HG02763 (cell line): ENCODE measurements around the gene DUSP8.

Experiments
- ATAC-seq: cut with Tn5 transposase; IDR thresholded peaks from one replicate; pipeline ENCODE4 v1.9.1; 2021; ENCODE audit warnings: mild to moderate bottlenecking, moderate library complexity; ENCODE audit not compliant: unreplicated experiment

DUSP8 gene

GRCh38 chr11:1567052-1567720, 4.9 kb downstream of the DUSP8 start:
- no peak for ATAC-seq

GRCh38 chr11:1566381-1567051, 5.6 kb downstream of the DUSP8 start:
- no peak for ATAC-seq

DNA sequence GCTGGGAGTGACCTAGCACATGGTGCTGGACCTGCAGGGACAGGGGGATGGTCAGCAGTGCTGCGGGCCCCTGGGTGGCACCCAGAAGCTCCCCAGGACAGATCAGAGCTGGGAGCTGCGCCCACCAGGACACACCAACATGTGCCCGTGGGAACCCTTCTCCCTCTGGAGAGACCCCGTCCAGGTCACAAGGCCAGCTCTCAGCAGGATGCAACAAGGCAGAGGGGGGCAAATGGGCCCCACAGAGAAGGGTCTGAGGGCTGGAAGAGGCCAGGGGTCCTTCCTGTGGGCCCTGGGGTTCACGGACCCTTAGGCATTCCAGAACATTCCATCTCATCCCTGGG, 6.2 kb downstream of the DUSP8 start:
- no peak for ATAC-seq

- ATAC-seq = no peak
Observed at GRCh38 chr11:1565173-1565903, 6.7 kb downstream of the DUSP8 start.

DNA sequence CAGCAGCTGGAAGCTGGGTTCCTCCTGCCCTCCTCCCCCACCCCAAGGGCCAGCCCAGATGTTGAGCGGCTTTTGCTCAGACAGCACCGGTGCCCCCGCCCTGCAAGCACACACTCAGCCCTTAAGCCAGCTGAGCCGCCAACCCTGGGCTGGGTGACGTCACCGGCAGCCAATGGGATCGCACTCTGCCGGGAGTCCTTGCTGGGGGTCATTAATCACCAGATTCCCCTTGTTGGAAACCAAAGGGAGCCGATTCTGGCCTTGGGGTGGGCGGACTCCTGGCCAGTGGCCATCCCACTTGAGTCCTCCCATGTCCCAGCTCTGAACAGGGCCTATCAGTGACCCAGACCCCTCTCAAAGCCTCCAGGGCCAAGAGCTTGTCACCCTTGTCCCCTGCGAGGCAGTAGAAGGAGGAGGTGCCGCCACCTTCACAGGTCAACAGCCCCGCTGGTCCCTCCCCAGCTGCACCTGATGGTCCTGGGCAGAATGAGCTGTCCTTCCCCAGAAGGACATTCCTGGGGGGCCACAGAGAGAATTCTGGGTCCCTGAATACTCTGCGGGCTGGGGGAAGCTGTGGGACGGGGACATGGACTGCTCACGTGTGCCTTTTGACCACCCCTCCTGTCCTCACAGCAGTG, 7.4 kb downstream of the DUSP8 start:
- ATAC-seq = no peak

DNA sequence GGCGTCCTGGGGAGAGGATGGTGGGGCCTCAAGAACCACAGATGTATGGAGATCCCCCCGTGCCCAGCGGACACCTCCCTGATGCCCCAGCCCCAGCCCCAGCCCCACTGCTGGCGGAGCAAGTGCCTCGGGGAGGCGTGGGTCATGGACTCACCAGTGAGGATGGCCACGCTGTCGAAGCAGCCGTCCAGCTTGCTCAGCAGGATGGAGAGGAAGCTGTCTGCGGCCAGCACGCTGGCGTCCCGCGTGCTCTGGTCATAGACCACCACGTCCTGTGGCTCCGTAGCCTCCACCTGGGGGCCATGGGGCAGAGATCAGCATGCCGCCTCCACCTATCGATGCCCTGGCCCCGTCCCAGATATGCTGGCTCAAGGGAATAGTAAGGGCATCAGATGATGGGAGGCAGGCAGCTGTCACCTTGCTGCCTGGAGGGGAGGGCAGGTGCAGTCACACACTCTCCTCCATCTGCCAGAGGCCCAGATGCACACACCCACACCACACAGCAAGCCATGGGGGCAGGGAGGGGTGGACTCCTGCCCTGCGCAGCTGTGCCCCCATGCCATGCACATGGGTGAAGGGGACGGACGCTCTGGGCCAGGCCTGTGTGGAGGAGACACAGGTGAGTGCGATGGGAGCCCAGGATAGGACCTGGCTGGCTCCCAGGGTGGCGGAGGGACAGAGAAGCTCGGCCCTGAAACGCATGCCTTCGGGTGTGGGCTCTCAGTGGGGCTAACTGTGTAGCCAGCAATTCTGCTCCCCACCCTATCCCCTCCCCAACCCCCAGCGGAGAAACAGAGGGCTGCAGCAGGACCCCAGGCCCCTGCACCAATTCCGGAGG, 8.2 kb downstream of the DUSP8 start:
- no peak for ATAC-seq

DNA sequence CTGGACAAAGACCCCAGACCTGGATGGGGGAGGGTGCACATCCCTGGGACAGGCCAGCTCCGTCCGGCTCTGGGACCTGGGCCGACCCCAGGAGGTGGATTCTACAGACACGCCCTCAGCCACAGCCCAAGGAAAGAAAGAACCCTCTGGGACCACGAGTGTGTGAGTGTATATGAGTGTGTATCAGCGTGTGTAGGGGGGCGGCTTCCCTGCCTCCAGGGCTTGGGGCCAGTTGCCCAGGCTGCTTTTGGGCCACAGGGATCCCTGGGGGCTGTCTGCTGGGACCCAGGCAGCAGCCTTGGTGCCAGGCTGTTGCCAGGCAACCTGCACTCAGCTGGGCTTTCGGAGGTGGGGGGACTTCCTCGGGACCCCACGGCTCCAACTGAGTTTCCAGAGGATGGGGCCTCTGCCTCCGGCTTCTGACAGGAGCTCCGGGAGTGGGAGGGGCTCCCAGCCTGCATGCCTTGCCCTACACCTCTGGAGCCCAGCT, 8.9 kb downstream of the DUSP8 start:
- no peak for ATAC-seq

DNA sequence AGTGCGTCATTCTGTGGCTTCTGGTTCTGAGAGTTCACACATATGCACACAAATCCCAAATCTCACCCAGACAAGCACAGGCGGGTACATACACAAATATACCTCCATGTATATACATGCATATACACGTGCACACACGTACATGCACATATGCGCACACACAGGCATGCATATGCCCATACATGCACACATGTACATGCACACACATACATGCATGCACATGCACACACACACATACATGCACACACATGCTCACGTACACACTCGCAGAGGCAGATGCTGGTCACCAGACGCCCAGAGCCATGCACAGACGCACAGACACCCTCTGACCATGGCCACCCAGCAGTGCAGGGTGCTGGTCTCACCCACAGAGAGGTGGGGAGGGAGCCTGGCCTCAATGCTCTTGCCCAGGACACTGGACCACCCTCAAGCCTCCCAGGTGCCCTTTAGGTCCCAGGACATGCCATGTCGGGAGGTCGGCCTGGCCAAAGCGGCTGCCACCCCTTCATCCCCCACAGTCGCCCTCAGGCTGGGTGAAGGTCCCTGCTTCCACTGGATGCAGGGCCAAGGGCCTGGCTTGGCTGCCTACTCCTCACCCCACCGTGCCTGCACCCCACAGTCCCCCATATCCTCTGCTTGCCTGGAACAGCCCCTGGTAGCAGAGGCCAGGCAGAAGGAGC, 9.5 kb downstream of the DUSP8 start:
- ATAC-seq = no peak

GRCh38 chr11:1561955-1562354, 10.1 kb downstream of the DUSP8 start:
- no peak for ATAC-seq

DNA sequence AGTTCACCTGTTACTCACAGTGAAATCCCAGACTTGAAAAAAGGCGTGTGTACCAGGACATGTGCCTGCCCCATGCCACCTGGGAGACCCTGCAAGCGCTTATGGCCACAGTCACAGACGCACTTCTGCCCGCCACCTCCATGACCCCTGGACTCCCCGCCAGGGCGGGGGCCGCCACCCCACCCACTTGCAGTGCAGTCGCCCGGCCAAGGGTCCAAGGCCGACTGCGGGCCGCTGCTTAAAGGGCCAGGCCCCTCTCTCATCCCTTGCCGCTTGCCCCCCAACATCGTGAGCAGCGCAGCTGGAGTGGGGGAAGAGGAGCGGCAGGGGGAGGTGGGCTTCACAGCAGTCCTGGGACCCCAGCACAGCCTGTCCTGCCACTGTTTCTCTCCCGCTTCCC, 10.8 kb downstream of the DUSP8 start:
- no peak for ATAC-seq

DNA sequence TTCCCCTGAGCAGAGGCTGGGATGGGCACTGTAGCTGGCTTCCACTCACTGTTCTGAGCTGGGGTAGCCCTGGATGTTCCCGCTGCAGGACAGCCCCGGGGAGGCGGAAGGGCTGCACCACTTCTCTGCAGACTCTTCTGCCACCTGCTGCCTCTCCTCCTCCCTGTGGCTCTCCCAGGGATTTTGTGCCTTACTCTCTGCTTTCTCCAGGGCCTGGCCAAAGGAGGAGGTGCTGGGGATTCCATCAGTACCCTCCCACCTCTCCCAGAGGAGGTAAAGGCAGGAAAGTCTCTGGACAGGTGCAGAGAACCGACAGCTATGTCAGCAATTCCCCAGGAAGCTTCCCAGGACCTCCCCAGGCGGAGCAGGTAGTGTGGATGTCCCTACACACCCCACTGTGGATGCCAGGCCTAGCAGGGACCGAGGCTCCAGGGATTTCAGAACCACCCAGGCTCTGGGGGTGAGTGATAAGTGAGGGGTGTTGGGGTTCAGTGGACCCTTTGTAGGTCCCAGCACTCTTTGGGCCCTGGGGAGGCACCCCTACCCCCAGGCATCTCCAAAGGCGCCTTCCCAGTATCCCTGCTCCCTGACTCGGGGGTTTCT, 11.3 kb downstream of the DUSP8 start:
- no peak for ATAC-seq

DNA sequence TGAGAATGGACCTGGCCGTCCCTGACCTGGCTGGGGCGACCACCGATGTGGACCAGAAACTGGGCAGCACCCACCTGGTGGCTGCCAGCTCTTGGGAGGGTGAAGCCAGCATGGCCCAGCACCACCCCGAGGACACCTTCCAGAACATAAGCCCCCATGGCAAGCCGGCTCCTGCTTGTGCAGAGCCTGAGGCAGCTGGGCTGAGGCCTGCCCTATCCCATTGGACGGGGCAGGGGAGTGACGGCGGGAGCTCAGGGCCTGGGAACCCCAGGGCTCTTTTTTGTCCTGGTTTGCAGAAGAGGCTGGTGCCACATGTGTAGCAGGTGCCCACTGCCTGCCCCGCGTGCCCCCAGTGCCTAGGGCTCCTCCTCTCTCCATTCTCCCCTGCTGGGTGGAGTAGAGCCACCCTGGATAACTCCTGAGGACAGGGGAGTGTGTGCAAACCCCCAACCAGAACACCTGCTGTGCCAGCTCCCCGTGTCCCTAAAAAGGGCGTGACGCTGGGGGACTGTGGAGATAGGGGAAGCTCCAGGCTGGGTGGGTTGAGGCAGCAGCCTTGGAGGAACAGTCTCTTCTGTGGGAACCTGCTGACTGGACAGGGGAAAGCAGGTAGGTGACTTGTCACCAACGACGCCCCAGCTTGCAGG, 11.9 kb downstream of the DUSP8 start:
- ATAC-seq = no peak

GRCh38 chr11:1559111-1559951, 12.7 kb downstream of the DUSP8 start:
- ATAC-seq = no peak

DNA sequence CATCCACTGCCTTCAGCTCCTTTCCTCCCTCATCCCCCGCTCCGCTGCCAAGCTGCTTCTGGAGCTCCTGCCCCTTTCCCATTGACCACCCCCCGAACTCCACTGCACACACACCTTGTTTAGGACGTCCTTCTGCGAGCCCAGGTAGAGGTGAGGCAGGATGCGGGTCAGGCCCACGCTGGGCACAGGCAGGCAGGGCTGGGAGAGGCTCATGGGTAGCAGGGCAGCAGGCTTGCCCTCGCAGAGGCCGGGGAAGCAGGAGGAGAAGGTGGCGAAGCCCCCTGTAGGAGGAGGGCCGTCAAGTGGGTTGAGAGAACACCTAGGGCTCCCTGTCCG, 13.3 kb downstream of the DUSP8 start:
- no peak for ATAC-seq

DNA sequence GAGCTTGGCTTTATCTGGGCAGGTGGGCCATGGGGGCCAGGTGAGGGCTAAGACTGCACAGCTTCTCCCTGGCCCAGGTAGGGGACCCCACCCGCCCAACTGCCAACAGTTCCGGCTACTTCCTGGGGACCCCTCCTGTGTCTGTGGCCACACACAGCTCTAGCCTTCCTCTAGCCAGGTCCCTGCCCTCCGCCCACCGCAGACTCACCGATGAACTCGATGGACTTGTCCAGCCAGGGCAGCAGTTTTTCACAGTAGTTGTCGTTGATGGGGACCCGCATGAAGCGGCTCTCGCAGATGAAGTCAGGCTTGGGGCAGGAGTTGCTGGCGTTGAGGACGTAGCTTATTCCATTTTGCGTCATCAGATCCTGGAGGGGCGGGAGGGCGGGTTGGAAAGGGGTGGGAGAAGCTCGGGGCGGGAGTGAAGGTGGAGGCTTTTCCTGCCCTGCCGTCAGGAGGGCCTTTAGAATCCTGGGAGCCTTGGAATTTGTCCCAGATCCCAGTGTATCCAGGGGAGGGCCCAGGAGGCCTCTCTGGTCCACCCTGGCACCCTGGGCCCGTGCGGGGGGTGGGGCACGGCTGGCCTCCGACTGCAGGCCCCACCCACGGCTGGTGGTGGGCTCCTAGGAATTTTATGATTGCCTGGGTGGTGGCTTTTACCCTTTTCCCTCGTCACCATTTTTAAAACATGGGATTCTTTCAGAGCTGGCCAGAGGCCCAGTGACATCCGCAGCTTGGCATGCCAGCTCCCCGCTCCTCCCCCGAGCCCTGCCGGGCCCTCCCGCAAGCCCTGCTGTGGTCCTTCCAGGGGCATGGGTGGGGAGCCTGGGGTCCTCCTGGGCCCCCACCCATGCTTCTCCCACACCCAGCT, 13.9 kb downstream of the DUSP8 start:
- ATAC-seq = no peak

DNA sequence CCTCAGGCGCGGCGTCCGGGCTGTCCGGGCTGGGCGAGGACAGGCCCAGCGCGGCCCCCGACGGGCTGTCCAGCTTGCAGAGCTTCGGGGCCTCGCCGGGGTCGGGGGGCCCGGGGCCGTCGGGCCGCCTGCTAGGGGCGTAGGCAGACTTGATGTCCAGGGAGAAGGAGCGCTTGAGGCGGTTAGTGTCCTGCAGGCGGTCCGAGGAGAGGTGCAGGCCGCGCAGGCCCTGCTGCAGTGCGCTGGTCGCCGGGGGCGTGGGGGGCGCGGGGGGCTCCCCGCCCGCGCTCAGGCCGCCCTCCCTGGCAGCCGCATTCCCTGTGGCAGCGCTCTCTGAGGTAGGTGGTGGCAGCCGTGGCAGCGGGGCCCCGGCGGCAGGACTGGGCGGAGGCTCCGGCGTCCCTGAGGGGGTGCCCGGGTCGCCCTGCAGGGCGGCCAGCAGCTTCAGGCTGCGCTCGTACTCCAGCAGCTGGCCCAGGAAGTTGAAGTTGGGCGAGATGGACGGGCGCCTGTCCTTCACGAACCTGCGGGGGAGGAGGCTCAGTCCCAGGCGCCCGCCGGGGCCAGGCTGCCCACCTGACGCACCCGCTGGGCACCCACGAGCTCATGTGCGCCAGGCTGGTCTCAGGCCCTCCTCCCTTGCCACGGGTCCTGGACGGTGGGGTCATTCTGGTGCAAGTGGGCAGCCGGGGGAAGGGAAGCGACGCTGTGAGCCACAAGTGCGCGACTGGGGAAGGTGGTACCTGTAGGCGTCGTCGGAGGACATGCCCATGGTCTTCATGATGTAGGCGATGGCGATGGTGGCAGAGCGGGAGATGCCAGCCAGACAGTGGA, 14.8 kb downstream of the DUSP8 start:
- ATAC-seq = no peak
